ENCODE results near the gene ATXN7. TPM values are rescaled to one million over a fixed set of nuclear protein-coding genes. Genes with fewer than 3 reads are reported as not detected.

Gene ATXN7
- polyA plus RNA-seq, 1 donor, result 29.0 TPM

DNA sequence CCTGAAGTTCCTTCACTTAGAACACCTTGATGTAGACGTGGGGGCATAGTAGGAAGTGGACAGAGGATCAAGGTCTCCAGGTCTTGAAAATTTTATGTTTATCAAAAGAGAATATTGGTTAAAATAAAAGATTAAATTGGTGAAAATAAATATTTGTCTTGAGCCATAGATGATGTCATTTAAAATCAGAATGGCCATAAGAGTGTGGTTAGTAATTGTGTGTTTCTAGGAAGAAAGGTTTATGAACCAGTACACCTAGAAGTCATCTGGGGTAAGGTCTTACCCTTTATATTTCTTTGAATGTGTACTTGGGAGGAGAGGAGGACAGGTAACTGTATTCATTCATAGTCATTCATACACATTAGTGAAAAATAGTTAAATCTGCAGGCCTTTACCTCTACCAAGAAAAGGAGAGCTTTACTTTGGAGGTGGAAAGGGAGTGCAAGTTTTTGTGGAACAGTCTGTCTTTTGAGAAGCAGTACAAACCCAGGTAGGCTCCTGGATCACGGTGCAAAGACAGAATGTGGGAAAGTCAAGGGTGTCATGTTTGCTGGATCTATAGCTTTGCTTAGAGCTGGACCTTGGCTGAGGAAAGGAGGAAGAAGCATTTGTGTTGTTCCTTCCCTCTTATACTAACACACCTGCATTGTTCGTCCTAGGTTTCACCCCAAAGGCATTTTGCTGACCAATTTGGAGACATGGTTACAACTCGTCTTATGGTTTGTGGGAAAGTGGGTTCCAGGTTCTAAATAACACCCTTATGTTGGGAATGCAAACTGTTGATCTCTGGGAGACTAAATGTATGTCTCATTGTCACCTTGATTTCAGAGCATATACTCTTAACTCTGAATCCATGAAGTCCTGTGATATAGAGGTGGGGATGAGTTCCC, 42.3 kb downstream of the ATXN7 start:
- DNase-seq, result no peak

DNA sequence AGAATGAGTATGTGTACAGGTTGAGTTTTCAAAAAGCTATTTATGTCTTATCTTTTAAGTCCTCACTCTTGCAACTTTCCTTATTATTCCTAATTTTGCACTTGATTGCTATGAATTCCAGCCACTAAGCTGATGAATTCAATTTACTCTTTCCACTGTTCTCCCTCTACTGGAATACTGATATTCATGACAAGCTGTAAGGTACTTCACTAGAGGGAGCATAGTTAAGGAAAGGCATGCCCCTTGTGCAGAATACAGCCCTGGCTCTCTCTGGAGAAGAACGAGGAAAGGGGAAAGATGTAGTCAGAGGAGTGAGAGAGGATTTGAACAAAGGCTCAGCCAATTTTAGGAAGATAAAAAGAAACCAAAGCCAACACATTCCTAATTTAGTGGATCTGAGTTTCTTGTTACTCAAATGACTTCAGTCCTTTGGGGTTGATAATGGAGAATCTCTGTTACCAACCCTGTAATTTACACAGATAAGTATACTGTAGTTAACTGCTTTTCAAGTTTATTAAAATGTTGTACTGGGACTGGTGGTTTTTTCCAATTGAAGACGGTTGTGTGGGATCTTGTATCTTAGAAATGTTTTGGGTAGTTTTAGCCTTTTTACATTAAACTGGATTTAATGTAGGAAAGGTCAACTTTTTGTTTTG, 44.5 kb downstream of the ATXN7 start:
- no peak for DNase-seq

DNA sequence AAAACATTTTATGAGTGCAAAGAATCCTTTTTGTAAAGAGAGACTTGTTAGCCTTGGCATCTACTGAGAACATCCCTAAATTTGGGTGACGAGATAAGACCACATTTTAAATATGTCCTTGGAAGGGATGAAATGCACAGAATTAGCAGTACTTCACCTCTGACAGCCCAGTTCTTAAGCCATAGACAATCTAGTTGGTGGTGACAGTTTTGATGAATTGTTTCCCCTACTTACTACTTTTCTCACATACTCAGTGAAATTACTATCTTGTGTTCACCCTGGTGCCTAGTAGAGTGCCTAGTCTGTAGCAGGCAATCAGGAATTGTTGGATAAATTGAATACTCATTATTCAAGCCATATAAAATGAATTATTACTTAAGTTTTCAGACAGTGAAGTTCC, 45.1 kb downstream of the ATXN7 start:
- DNase-seq, result no peak

DNA sequence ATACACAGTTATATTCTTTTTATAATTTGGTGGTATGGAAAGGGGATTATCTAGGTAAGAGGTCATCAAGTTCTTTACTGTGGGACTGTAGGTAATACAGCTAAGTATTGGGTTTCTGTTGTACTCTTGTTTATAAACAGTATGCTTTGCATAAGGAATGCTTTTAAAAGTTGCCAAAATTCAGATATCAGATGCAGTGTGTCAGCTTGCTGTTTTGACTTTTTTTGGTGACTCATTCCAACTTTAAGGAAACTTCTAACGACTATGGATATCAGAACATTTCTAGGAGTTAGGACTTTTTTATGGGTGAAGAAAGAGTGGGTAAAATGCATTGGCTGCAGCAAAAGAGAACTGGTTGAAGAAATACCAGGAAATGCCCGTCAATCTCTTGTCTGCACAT, 45.8 kb downstream of the ATXN7 start:
- DNase-seq, result no peak

DNA sequence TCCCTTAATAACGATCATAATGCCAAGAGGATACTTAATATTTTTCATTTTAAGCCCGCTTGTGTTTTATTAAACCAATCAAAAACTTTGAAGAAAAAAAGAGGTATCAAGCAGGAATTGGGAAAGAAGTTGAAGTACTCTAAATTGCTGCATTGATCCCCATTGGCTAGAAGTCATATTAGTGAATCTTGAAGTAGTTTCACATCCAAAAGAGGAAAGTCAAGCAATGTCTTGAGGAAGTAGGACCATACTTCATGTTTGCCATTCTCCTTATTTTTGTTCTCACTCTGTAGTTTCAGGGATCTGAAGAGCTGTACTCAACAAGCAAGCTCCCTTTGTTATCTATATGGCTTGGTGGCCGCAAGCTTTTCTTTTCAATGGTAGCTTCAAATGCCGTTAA, 46.3 kb downstream of the ATXN7 start:
- no peak for DNase-seq

DNA sequence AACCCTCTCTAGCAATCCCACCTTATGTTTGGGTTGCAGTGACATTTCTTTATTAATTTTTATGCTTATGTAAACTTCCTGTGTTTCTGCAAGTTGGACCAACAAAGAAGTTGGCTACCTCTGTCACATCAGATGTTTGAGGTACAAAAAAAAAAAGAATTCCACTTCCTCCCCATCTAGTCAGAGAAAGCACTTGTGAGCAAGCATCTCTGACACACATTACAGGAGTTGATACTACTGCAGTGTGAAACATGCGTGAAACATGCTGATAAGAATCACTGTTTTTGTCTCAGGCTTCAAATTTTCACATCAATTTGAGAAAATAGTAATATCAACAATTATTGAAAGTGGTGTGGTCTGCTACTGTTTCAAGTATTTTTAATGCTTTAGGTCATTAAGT, 47.2 kb downstream of the ATXN7 start:
- DNase-seq, result no peak

DNA sequence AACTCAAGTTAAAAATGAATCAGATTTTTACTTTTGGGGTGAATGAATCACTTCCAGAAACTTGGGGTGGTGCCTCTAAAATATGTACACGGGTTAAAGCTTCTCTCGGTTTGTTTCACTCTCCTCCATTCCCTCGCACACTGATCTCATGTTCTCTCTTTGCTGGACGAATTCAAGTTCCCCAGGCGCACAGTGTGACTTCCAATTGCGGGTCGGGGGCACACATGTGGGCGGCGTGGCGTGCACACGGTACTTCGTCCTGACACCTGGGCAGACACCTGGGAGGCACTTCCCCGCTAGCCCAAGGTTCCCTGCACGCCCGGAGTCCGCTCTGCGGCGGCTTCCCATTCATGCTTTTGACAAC, 47.8 kb downstream of the ATXN7 start:
- DNase-seq, result no peak

DNA sequence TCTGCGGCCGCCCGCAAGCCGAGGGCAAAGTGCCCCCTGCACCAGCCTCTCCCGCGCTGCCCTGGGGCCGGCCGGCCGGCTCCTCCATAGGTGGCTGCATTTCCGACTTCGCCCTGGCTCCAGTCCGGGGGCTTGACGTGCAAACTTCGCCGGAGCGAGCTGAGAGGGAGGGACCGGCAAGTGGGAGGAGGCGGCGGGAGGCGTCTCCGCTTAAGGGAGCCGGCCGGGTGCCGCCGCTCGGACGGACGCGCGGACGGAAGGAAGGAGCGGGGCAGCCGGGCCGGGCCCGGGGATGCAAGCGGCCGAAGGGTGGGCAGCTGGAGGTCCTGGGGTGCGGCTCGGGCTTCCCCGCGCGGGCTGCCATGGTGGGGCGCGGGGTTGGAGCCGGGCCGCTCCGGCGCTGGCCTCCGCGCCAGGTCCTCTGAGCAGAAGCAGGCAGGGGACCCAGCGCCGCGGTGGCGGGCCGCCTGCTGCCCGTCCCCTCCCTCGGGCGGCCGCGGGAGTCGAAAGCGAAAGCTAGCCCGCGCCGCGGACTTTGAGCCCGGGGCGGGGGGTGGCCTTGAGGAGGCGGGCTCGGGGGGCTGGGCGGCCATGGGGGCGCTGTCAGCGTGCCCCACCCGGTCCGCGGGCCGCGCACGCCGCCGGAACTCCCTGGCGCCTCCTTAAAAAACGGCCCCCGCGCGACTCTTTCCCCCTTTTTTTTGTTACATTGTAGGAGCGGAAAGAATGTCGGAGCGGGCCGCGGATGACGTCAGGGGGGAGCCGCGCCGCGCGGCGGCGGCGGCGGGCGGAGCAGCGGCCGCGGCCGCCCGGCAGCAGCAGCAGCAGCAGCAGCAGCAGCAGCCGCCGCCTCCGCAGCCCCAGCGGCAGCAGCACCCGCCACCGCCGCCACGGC, 48.5 kb downstream of the ATXN7 start, which contains the start of gene SCAANT1:
Gene SCAANT1 (minus strand): TSS at position 511 of the 895 bp plus-strand sequence.
- peak; percentile 80 for DNase-seq

DNA sequence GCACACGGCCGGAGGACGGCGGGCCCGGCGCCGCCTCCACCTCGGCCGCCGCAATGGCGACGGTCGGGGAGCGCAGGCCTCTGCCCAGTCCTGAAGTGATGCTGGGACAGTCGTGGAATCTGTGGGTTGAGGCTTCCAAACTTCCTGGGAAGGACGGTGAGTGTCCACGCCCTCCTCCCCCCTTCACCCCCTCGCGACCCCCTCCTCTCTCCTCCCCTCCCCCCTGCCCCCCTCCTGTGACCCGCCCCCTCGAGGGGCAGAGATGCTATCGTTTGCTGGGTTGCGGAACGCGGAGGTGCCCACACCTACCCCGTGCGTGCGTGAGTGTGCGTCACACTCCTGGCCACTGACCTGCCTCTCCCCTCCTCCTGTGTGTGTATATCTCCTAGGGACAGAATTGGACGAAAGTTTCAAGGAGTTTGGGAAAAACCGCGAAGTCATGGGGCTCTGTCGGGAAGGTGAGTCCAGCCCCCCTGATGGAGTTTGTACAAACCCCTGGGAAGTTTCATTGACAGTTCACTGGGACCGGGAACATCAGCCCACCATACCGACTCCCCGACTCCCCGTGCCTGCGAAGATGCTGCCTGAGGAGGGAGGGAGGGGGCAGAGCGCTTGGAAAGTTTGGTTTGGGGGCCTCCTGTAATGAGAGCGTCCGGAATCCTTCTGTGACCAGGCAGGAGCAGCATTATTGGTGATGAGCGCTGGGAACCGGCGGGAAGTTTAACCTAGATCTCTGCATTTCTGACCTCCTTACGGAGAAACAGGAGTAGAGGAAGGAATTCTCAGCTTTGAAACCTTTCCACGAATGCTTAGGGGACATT, 49.3 kb downstream of the ATXN7 start:
- DNase-seq, result peak; percentile 36

DNA sequence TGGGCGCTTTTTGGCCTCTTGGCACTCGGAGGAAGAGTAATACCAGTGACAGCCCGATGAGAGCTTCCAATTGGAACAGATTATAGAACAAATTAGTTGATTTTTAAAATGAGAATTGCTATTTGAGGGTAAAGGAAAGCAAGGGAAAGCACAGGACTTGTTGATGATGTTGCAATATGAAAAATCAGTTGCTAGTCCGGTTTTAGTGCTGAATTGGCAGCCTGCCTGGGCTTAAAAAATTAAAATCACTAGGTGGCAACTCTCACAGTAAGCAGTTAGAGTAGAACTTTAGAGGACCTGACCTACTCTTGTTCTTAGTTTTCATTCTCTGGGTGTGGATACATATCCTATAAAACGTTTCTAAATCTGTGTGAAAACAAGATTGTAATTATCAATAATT, 50.6 kb downstream of the ATXN7 start:
- no peak for DNase-seq

DNA sequence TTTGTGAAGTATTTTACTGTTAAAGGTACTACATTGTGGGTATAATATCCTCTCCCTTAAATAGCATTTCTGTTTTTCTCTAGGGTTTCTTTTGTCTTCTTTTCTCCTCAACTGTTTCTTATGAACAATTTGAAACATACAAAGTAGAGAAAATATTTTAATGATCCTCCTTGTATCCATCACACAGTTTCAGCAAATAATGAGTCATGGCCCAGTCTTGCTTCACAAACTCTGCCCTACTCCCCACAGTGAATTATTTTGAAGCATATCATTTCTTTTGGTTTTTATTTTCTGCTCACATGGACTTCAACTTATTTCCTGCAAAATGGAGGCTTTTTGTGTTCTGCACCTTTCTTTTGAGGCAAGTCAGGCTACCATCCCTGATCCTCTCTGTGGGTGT, 54.7 kb downstream of the ATXN7 start:
- DNase-seq, result no peak

DNA sequence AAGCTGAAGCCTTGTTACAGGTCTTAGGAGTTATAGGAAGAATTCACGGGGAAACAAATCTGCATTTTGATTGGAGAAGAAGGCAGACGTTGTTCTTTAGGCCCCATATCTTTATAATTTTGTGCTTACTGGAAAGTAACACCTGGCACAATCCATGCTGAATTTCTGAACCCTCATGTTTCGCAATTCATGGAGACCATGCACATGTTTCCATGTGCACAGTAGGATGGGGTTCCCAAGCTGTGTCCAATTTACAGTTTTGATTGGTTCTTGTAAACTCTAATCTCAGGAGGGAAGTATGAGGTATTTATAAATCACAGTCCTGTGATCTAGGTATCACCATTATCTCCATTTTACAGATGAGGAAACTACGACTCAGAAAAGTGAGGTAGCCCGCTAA, 56.3 kb downstream of the ATXN7 start:
- DNase-seq, result no peak

DNA sequence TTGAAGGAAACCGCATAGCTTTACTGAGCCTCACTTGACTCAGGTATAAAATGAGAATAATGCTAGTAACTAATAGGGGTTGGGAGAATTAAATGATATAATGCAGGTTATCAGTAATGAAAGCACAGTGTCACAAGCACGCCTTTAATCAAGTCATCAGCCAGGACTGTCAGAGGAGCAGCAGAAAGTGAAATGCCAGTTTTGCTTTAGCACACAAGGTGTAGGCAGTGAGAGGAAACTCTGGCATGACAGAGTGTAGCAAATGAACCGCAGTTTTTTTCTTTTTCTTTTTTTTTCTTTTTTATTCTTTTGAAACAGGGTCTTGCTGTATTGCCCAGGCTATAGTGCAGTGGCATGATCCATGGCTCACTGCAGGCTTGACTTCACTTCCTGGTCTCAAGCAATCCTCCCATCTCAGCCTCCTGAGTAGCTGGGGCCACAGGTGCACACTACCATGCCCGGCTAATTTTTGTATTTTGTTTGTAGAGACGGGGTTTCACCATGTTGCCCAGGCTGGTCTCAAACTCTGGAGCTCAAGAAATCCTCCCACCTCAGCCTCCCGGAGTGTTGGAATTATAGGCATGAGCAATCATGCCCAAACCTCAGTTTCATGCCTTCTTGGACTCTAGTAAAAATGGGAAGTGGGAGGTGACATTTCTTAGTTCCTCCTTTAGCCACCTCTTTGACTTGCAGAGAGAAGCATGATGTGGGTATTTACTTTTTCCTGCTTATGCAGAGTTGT, 58.2 kb downstream of the ATXN7 start:
- DNase-seq, result no peak

DNA sequence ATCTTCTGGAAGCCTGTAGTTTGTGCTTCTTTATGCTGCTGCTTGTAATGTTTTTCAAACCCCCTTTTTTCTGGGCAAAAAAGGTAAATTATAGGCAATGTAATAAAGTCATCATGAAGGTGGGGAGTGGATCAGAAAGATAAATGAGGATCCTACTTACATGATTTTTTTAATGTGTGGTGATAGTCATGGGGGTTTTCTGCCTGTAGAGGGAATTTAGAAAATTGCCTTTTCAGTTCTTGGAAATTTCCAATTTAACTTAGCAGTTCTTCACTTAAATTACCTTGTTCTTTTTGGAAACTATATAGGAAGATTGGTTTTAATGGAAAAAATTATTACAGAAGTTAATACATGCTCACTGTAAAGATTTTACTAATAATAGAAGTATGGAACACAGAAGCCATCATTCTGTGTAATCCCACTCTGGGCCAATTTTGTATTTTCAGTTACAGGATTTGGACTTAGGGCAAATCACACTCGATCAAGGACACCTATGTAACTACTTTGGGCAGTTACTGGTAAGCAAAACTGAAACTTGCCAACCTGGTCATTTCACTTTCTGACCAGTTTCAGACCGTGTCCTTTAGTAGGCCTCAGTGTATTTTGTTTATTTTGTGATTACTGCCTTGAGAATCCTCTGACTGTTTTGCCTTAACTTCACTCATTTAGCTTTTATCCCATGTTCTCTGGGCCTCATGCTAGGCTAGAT, 59.0 kb downstream of the ATXN7 start:
- DNase-seq, result no peak

DNA sequence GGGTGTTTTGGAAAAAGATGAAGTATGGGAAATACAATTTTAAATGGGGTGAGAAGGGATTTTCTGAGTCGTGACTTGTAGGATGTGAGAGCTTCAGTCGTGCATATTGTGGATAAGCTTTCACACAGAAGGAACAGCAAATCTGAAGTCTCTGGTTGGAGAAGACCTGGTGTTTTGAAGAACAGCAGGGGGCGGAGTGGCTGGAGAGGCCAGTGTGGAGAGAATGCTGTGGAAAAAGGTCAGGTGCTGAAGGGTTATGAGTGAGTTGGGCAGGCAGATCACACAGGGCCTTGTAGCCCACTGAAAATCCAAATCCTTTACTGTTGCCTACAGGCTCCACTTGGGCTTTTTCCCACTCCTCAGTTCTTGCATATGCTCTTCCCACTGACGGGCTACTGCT, 62.6 kb downstream of the ATXN7 start:
- no peak for DNase-seq

DNA sequence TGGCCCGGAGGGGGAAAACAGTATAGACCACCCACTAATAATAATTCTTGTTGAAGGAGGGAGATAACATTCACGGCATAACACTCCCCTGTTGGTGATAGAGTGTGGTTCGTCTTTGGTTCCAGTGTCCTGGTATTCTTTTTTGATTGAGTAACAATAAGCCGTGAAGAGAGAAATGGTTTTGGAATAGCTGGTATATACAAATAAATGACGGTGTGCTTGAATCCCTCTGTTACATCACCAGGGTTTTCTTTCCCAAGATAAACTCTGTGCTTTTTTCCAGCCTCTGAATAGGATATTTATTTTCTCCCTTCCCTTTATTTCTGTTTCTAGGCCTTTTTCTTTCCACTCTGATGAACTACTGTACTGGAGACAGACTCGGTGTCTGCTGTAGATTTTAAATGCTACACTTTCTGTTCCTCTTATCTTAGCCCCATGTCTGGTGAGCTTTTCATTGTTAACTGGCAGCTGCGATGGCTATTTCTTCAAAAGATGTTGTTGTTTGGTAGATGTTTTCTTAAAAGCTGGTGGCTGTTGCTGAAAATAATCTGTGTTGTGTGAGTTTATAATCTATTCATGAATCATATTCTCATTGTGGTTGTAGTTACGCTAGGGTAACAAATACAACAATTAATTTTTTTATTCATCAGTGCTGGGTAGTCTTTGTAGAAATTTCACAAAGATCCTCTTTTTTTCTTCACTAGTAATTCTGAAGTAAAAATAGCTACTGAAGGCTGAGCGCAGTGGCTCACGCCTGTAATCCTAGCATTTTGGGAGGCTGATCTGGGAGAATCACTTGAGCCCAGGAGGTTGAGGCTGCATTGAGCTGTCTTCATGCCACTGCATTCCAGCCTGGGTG, 64.0 kb downstream of the ATXN7 start:
- no peak for DNase-seq

DNA sequence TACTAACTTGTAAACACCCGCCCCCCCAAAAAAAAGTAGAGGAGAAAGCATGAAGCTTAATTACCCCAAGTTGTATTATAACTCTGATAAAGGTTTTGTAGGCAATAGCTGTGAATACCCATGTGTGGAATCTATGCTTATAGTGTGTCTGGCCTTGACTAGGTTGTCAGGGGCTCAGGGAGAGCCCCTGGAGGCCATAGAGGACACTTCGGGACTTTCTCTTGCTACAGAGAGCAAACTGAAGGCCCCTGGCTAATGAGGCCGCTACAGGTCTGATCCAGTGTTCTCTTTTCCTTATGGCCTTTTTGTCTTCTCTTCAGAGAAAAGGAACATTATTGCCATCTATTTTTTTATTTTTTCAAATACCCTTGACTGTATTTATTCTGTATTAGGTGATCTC, 67.6 kb downstream of the ATXN7 start:
- DNase-seq, result no peak

DNA sequence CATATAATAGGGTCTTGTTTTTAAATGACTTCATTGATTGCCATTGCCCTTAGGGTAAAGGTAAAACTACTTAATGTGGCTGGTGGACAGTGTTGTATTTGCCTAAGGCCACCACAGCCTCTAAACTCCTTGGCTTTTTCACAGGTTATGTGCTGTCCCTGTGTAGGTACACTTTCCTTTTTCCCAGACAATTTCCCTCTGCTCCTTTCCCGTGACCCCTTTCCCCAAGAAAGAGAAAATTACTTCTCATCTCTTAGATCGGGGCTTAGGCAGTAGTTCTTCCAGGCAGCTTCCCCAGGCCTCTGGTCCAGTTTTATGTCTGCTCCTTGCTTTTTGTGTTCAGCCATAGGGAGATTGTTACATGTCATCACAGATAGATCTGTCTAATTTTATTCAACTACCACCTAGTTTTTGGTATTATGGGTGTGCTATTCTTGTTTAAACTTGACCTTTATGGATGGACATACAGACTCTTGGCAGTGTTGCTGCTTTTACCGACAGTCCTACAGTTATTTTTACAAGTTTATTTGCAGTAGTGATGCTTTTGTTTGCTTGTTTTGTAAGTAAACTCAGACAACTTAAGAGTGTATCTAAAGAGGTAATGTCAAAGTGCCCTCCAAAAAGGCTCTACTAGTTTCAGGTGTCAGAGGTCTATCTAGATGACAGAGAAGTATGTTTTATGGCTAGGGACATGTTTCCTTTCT, 69.0 kb downstream of the ATXN7 start:
- DNase-seq, result no peak

DNA sequence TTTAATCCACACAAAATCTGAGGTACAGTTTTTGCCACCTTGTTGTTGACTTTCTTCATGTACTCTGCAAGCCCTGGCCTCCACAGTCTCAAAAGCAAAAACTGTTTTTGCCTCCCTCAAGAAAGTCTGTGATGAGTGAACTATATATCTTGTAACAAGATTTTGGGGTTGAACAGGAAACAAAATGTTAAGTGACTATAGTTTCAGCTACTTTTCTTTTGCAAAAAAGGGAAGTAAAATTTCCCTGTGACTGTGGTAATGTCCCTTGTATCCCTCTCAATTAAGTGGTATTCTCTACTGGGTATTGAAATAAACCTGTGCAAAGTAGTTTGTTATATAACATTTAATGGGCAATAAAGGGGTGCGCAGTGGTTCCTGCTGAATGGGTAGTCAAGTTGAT, 69.8 kb downstream of the ATXN7 start:
- no peak for DNase-seq

All from left kidney (tissue), 2 donors.